ENCODE measurements around the gene XYLB.
A peak's percentile ranks its signal among the peaks of the same experiment; 100 is the strongest.

XYLB gene

GRCh38 chr3:38323060-38323459 lies 23.5 kb upstream of the XYLB start:
- DNase-seq (ENCODE audit: low read depth), result no peak

- DNase-seq (ENCODE audit: low read depth), result no peak
Measured at GRCh38 chr3:38325256-38325655, 21.3 kb upstream of the XYLB start.

GRCh38 chr3:38327335-38328009 lies 19.1 kb upstream of the XYLB start:
- DNase-seq (ENCODE audit: low read depth), result peak; percentile 93

- peak; percentile 13 for DNase-seq (ENCODE audit: low read depth)
Measured at GRCh38 chr3:38331257-38332022, 15.1 kb upstream of the XYLB start.

- no peak for DNase-seq (ENCODE audit: low read depth)
Measured at GRCh38 chr3:38332201-38332600, 14.4 kb upstream of the XYLB start.

- peak; percentile 60 for DNase-seq (ENCODE audit: low read depth)
Measured at GRCh38 chr3:38334142-38335055, 12.2 kb upstream of the XYLB start.

- DNase-seq (ENCODE audit: low read depth), result no peak
Measured at GRCh38 chr3:38335263-38335662, 11.3 kb upstream of the XYLB start.

- DNase-seq (ENCODE audit: low read depth), result no peak
Measured at GRCh38 chr3:38337703-38338102, 8.9 kb upstream of the XYLB start.

- DNase-seq (ENCODE audit: low read depth), result peak; percentile 19
Measured at GRCh38 chr3:38343797-38344594, 2.6 kb upstream of the XYLB start.

GRCh38 chr3:38345879-38346586 lies 552 bp upstream of the XYLB start:
- no peak for DNase-seq (ENCODE audit: low read depth)

- DNase-seq (ENCODE audit: low read depth), result no peak
Measured at GRCh38 chr3:38347421-38348200, 1.0 kb downstream of the XYLB start.

- peak; percentile 76 for DNase-seq (ENCODE audit: low read depth)
Measured at GRCh38 chr3:38348903-38349302, 2.3 kb downstream of the XYLB start.

GRCh38 chr3:38349684-38350359 lies 3.2 kb downstream of the XYLB start:
- peak; percentile 64 for DNase-seq (ENCODE audit: low read depth)

- DNase-seq (ENCODE audit: low read depth), result peak; percentile 56
Measured at GRCh38 chr3:38353151-38353550, 6.6 kb downstream of the XYLB start.

- DNase-seq (ENCODE audit: low read depth), result peak; percentile 16
Measured at GRCh38 chr3:38354588-38355330, 8.2 kb downstream of the XYLB start.

GRCh38 chr3:38359038-38359437 lies 12.5 kb downstream of the XYLB start:
- no peak for DNase-seq (ENCODE audit: low read depth)

- DNase-seq (ENCODE audit: low read depth), result no peak
Measured at GRCh38 chr3:38360345-38360744, 13.8 kb downstream of the XYLB start.

- no peak for DNase-seq (ENCODE audit: low read depth)
Measured at GRCh38 chr3:38361496-38361895, 14.9 kb downstream of the XYLB start.

GRCh38 chr3:38362825-38363224 lies 16.2 kb downstream of the XYLB start:
- no peak for DNase-seq (ENCODE audit: low read depth)

All from ELR (cell line).